ENCODE data around the gene SRD5A1. TPM values are rescaled to one million over a fixed set of nuclear protein-coding genes. Genes with fewer than 3 reads are reported as not detected.

SRD5A1 gene
- total and polyA plus RNA-seq, 8 donors, result 1.3 to 12.8 (median 4.2) TPM; not detected in 1

DNA sequence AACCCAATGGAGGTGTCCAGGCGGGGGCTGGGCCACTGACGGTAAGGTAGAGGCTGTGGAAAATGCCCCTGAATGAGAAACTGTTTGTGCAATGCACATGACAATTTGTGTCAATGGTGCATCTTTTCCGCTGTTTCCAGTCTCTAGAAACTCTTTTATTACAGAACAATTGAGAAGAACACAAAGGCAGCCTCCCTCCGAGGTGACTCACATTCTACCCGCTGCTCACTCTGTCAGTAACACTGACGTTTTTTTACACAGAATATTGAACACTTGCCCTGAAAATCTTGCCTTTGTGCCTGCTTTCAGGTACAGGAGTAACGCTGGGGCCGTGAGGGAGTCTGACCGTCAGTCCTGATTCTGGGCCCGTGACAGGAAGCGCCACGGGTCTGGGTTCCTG is 68.3 kb downstream of the SRD5A1 start:
- Histone ChIP-seq H3K4me1 (peaks cover 0 to 26% (median 15%) of the 10 kb centered on the region in 4 donors), H3K27me3 (peaks cover 0 to 20% (median 0%) of the 10 kb centered on the region in 3 donors), H3K27ac (no peak overlapping the region), H3K36me3 (no peaks in the 10 kb centered on the region), H3K9me3 (no peaks in the 10 kb centered on the region), H3K4me3 (no peak overlapping the region)
- 76 to 85% (median 80%) methylated on average over 12 of the region's 12 CpGs for WGBS, 5 donors
- TF ChIP-seq, protein P1, sequence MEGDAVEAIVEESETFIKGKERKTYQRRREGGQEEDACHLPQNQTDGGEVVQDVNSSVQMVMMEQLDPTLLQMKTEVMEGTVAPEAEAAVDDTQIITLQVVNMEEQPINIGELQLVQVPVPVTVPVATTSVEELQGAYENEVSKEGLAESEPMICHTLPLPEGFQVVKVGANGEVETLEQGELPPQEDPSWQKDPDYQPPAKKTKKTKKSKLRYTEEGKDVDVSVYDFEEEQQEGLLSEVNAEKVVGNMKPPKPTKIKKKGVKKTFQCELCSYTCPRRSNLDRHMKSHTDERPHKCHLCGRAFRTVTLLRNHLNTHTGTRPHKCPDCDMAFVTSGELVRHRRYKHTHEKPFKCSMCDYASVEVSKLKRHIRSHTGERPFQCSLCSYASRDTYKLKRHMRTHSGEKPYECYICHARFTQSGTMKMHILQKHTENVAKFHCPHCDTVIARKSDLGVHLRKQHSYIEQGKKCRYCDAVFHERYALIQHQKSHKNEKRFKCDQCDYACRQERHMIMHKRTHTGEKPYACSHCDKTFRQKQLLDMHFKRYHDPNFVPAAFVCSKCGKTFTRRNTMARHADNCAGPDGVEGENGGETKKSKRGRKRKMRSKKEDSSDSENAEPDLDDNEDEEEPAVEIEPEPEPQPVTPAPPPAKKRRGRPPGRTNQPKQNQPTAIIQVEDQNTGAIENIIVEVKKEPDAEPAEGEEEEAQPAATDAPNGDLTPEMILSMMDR (IDR thresholded peaks at IDR 0.05), result no peak
- no peak for TF ChIP-seq POLR2AphosphoS5 (IDR thresholded peaks at IDR 0.05)
- TF ChIP-seq EP300 (IDR thresholded peaks at IDR 0.05), result no peak
- TF ChIP-seq POLR2A (IDR thresholded peaks at IDR 0.05), result no peak
- no peak for DNase-seq
- intact Hi-C loops (cut with DNase I; ENCODE audit: low total_unique reads), result no loop called here

DNA sequence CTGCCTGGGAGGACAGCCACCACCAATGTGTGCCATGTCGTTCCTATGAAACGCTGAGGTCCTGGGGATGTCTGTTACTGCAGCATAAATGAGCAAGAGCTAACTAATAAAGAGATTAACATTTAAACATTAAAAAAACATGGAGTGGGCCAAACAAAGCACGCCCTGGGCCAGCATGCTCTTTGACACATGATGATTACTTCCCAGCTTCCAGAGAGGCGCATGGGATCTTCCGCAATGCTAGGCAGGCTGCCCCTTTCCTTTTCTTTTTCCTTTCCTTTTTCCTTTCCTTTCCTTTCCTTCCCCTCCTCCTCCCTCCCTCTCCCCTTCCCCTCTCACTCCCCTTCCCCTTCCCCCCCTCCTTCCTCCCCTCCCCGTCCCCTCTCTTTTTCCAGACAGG is 69.4 kb downstream of the SRD5A1 start:
- H3K9me3 ChIP-seq, result no peaks in the 10 kb centered on the region
- DNase-seq, result no peak
- no peak overlapping the region for H3K4me3 ChIP-seq
- H3K27me3 ChIP-seq, result peaks cover 0 to 14% (median 0%) of the 10 kb centered on the region in 3 donors
- 91 to 98% (median 93%) methylated on average over 6 of the region's 6 CpGs for WGBS, 5 donors
- H3K36me3 ChIP-seq, result no peaks in the 10 kb centered on the region
- no peak overlapping the region for H3K27ac ChIP-seq
- TF ChIP-seq, protein P1 (IDR thresholded peaks at IDR 0.05), result no peak
- TF ChIP-seq POLR2A (IDR thresholded peaks at IDR 0.05) (no peak), EP300 (IDR thresholded peaks at IDR 0.05) (no peak), POLR2AphosphoS5 (IDR thresholded peaks at IDR 0.05) (no peak)
- intact Hi-C loops (cut with DNase I; ENCODE audit: low total_unique reads), result no loop called here
- peaks cover 0 to 26% (median 15%) of the 10 kb centered on the region in 4 donors for H3K4me1 ChIP-seq

DNA sequence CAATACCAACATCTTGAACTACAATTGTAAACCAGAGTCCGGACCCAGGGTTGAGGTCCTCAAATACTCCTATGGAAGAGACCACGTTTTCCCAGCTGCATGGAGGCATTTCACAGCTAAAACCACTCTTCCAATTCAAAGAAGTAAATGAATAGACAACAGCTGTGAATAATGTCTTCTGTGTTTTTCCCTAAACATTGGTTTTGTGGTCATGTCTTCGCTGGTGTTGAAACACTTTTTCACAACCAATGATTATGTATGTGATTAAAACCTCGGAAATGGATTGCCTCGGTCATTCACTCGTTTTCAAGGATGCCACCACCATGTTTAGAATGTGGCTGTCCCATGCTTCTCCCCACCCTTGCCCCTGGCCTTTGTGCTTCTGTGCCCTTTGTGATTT is 70.6 kb downstream of the SRD5A1 start:
- intact Hi-C loops (cut with DNase I; ENCODE audit: low total_unique reads), result no loop called here

DNA sequence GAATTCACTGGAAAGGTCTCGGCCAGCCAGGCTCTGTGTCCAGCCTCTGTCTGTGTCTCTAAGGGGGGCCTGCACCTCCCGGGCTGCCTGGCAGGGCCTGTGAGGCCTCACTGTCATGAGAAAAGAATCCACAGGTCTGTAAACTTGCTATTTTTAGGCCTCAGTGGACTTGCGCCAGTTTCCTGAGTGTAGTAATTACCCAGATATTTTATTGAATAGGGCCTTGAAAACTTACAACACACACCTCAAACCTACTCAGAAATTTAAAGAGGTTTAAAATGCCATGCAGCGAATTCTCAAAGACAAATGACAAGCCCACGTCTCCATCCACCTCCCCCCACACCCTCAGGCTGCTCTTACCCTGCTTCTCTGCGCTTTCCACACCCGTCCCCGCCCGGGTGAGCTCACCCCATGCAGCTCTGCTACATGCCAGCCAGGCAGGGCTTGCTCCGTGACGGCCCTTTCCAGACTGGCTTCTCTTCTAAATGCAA is 71.2 kb downstream of the SRD5A1 start:
- no peaks in the 10 kb centered on the region for H3K9me3 ChIP-seq
- 52 to 69% (median 55%) methylated on average over 11 of the region's 11 CpGs for WGBS, 5 donors
- TF ChIP-seq EP300 (IDR thresholded peaks at IDR 0.05) (no peak), POLR2A (IDR thresholded peaks at IDR 0.05) (no peak), POLR2AphosphoS5 (IDR thresholded peaks at IDR 0.05) (peak in 1 of 3 donors; percentile 15)
- TF ChIP-seq, protein P1 (IDR thresholded peaks at IDR 0.05), result no peak
- peak in 1 of 2 donors; percentile 75 for DNase-seq
- peaks cover 0 to 26% (median 15%) of the 10 kb centered on the region in 4 donors for H3K4me1 ChIP-seq
- H3K27ac ChIP-seq, result peak overlapping the region in 4 of 5 donors; percentile 49 to 85 (median 62)
- intact Hi-C loops (cut with DNase I; ENCODE audit: low total_unique reads), result no loop called here
- H3K36me3 ChIP-seq, result no peaks in the 10 kb centered on the region
- peaks cover 0 to 14% (median 0%) of the 10 kb centered on the region in 3 donors for H3K27me3 ChIP-seq
- no peak overlapping the region for H3K4me3 ChIP-seq

More for the DNA sequence above, 70.6 kb downstream of the SRD5A1 start:
- 57 to 87% (median 72%) methylated on average over 6 of the region's 6 CpGs for WGBS, 5 donors
- Histone ChIP-seq H3K36me3 (no peaks in the 10 kb centered on the region), H3K27ac (peak overlapping the region in 4 of 5 donors; percentile 49 to 85 (median 62)), H3K9me3 (no peaks in the 10 kb centered on the region), H3K4me3 (no peak overlapping the region), H3K27me3 (peaks cover 0 to 14% (median 0%) of the 10 kb centered on the region in 3 donors), H3K4me1 (peaks cover 0 to 26% (median 15%) of the 10 kb centered on the region in 4 donors)
- no peak for DNase-seq
- no peak for TF ChIP-seq POLR2AphosphoS5 (IDR thresholded peaks at IDR 0.05)

DNA sequence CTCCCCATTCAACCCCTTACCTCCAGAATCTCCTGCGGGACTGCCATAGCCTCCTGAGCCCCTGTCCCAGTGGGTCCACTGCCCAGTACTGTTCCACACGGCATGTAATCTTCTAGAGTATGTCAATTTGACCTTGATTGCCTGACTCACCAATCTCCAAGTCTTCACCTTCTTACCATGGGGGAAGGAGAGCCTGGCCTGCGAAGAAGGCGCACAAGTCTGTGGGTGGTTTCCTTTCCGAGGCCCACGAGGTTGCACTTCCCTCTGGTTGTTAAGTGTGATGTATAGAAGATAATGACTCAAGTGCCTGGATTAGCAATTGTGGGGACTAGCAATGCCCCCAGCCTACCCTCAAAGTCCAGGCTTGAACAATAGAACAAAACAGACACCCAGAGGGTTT is 71.8 kb downstream of the SRD5A1 start:
- TF ChIP-seq, protein P1 (IDR thresholded peaks at IDR 0.05), result no peak
- no peak for TF ChIP-seq EP300 (IDR thresholded peaks at IDR 0.05)
- no peak for TF ChIP-seq POLR2A (IDR thresholded peaks at IDR 0.05)
- DNase-seq, result no peak
- no peaks in the 10 kb centered on the region for H3K36me3 ChIP-seq
- intact Hi-C loops (cut with DNase I; ENCODE audit: low total_unique reads), result no loop called here
- no peaks in the 10 kb centered on the region for H3K9me3 ChIP-seq
- H3K27ac ChIP-seq, result peak overlapping the region in 4 of 5 donors; percentile 49 to 85 (median 62)
- H3K27me3 ChIP-seq, result peaks cover 0 to 14% (median 0%) of the 10 kb centered on the region in 3 donors
- peaks cover 0 to 26% (median 11%) of the 10 kb centered on the region in 4 donors for H3K4me1 ChIP-seq
- WGBS, 5 donors, result 72 to 89% (median 79%) methylated on average over 6 of the region's 6 CpGs
- H3K4me3 ChIP-seq, result no peak overlapping the region
